ENCODE data around the gene TRIP13.
"Not testable (repeated sequence)": the region's sequence is repeated elsewhere in the genome, so short reads cannot be mapped to it uniquely, and the experiment has no call there.

Gene TRIP13

DNA sequence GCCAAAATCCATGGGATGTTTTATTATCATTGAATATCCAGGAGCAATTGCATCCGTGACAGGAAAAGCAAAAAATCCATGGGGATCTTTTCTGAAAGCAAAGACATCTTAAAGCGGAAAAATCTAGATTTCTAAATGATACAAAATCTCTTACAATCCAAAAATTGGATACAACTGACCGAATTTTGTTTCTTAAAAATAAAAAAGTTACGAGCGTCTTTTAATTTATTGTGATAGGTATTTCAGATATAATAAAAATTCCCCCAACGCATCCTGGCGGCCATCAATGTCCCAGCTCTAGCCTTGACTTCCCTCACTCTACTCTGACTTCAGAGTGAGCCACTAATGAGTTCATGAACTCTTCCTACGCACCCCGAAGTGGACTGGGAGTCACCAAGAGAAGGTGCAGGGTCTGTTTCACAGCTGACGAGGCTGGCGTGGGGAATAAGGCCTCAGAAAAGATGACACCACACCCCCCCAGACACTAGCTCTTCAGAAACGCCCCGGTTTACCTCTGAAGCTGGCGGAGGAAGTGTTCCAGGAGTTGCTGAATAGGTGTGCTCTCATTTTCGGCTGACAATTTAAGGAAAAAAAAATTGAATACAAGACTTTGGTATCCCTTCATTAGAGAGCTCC is 3.5 kb upstream of the TRIP13 start:
- no peak for DNase-seq (ENCODE audit: low read depth in 1 of 2, low spot score in 1 of 2)

DNA sequence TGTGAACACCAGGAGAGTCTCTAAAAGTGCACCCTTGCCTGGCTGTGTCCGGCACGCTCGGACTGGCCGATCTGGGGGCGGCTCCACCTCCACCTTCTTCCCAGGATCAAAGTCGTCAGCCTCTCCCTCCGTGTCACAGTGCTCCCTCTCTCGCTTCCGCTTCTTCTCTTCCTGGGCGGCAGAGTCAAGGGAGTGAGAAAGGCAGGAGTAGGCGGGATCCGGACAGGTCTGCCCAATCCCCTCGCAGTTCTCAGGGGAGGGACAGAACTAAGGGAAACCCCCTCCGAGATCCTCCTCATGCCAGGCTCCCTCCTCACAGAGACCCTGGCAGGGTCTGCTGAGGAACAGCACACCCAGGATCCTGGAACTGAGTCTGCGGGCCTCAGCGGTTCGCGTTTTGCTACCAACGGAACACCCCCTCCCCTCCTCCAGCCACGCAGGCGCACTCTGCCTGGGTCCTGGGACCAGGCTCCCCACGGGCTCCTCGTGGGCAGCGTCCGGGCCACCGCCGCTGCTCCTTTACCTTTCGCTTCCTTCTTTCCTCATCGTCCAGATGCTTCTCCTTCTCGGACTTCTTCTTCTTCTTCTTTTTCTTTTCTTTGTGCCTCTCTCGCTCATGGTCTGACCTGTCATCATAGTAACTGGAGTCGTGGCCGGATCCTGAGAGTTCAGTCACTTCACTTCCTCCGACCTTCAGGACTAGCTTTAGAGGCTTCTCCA is 1.4 kb upstream of the TRIP13 start:
- no peak for DNase-seq (ENCODE audit: low read depth in 1 of 2, low spot score in 1 of 2)

DNA sequence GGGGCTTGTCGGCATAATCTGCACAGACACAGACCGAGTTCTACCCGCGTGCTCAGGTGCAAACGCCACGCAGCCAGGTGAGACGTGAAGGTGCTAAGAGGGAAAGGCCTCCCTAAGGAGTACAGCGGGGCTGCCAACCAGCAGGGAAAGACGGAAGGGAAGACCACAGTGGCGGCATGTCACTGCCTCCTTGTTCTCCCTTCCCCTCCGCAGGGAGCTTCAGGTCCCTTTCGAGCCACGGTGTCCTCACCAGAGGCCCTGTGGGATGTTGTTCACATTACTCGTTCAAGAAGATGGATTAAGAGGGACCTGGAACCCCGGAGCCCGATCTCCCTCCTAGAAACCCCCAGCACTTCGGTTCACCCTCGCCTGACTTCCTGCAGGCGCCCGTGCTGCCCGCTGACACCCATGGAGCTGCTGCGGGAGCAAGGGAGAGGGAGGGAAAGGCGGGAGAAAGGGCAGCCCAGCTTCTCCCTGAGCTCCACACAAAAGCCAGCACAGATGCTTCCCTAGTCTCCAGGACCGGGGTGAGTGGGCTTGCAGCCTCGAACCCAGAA is 769 bp upstream of the TRIP13 start:
- DNase-seq (ENCODE audit: low read depth in 1 of 2, low spot score in 1 of 2): no peak

DNA sequence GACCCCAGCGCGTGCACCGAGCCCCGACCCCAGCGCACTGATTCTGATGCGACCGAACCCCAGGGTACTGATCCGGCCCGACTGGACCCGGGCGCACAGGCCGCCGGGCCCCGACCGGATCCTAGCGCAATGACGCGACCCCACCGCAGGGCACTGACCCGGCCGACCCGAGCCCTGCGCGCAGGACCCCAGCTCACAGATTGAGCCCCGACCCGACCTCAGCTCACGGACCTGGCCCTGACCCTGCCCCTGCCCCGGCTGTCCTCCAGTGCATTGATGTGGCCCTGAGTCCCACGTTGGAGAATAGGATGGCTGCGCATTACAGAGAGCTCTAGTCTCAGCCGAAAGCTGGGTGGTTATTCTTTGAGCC is 438 bp downstream of the TRIP13 start:
- DNase-seq (ENCODE audit: low read depth in 1 of 2, low spot score in 1 of 2): no peak

DNA sequence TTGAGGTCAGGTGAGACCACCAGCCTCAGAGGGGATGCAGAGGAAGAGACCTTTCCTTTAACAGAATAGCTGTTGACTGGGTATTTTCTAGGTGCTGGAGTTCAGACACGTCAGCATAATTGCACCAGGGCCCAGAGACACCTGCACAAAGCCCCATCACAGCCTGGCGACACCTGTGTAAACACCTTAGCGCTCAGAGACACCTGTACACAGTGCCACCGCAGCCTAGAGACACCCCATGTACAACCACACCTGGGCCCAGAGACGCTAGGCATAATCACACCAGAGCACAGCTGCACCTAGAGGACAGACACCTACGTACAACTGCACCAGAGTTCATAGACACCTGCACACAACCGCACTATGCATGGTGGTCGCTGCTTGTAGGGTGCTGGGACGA is 1.0 kb downstream of the TRIP13 start:
- DNase-seq (ENCODE audit: low read depth in 1 of 2, low spot score in 1 of 2): no peak

DNA sequence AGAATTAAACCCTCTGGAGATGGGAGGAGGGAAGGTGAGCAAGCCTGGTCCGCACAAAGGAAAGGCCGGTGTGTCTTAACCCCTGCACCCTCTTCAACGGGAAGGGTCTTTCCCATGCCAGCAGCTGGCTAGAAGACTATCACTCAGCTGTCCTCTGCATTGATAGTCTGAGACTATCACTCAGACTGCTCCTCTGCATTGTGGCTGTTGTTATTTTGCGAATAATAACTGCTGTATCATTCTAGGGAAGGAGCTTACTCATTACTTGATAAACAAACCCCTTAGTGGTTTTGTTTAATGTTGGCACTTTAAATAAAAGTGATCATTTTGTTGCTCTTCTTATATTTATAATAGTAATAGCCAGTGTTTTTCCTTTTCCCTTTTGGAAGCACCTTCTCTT is 8.1 kb downstream of the TRIP13 start:
- no peak for DNase-seq (ENCODE audit: low read depth in 1 of 2, low spot score in 1 of 2)

DNA sequence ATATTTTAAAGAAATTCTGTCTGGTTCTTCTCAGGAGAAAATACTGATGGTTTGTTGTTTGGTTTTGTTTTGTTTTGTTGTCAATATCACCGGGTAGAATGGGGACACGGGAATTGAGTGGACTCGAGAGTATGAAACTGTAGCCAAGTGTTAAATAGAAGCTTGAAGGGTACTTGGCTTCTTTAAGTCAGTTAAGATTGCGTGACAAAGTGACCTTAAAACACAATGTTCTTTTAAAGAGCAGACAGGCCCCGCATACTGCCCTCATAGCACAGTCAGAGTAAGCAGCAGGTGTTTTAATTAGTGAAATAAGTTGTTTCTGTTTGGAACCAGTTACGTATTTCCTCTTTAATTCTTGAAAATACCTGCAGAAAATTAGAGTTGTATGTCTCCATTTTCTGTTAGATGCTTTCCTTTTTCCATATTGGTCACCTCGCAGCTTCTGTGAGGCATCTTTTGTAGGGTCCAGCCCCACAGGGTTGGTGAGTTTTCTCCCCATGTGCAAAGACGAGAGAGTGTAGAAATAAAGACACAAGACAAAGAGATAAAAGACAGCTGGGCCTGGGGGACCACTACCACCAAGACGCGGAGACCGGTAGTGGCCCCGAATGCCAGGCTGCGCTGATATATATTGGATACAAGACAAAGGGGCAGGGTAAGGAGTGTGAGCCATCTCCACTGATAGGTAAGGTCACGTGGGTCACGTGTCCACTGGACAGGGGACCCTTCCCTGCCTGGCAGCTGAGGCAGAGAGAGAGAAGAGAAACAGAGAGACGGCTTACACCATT is 9.6 kb downstream of the TRIP13 start:
- no peak for DNase-seq (ENCODE audit: low read depth in 1 of 2, low spot score in 1 of 2)

DNA sequence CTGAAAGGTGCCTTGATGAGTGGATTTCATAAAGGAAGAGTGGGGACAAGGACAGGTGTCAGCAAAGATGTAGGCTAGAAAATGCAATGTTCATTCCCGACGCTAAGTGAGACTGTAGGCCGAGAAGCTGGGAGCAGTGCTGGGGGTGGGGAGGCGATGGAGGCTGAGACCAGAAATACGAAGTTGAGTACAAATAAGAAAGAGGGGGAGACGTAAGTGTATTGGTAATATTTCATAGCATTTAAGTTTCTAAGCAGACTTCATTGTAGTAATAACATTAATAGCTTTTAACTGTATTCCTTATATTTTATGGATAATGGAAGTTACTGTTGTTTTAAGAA is 11.0 kb downstream of the TRIP13 start:
- DNase-seq (ENCODE audit: low read depth in 1 of 2, low spot score in 1 of 2): no peak

DNA sequence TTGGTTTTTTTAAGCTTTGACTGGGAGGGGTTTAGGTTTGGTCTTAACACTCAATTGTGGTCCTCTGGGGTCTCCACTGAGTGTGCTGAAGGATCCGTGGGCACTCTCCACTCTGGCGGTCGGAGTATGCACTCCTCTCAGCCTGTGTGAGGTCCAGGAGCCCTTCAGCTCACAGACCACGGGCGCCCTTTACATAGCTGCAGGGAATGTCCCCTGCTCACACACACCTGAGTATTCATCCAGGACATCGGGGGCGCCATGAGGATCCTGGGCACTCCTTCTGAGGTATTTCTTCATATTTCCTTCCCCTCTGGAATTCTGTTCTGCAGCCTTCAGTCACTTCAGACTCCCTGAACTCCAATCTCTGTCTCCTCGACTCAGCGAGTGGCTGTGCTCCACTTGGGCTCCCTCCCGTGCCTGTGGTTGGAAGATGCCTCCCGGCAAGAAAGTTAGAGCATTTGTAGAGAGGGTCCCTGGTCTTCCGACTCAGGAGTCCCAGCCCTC is 12.5 kb downstream of the TRIP13 start:
- no peak for DNase-seq (ENCODE audit: low read depth in 1 of 2, low spot score in 1 of 2)

DNA sequence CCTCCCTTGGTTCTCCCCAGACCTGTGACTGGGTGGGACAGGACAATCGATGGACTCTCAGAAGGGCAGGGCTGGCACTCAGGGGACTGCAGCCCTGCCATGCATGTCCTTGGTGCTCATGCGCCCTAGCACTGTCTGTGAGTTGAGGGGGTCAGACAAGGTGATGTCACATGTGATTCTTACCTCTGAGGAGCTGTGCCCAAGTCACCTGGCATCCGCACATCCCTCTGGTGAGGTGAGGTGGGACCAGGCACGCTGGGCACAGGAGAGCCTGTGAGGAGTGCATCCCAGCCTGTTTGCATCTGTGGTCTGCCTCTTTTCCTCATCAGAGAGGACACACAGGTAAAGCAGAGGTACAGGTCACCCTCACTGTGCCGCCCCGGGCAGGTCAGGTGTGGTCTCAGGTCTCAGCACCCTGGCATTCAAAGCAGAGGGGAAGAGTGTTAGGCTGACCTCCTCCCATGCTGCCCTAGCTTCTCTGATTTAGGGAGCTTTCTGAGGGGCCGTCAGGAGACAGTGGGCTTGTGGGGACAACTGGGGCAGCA is 14.8 kb downstream of the TRIP13 start:
- no peak for DNase-seq (ENCODE audit: low read depth in 1 of 2, low spot score in 1 of 2)

DNA sequence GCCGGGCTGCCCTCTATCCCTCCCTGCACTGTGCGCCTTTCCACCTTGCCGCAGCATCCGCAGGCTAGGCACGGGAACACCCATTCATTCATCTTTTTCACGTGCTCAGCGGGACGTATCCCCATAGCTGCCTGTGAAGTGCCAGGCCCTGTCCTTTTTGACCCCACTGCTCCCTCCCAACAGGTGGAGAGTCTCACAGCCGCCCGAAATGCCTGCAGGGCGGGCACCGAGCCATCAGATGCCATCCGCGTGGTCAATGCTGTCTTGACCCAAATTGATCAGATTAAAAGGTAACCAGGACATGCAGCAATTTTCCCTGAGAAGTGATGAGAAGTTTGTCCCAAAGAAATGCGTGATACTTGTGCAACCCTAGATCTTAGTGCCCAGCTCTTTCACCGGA is 15.5 kb downstream of the TRIP13 start:
- DNase-seq (ENCODE audit: low read depth in 1 of 2, low spot score in 1 of 2): no peak

DNA sequence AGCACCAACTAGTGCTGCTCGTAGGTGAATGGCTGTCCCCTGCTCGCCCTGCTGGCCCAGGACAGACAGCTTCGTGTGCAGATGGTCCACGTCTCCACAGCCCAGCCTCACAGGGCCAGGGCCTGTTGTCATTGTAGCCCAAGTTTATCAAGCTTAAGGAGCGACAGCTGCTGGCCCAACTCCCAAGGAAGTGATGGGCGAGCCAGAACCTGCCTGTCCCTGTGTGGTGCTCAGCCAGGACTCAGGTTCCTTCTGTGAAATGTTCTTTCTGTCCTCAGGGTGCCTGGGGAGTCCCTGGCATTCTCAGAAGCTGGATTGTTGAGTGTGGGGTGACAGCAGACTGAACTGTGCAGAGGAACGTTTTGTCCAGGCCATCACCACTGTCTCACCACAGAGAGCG is 16.4 kb downstream of the TRIP13 start:
- no peak for DNase-seq (ENCODE audit: low read depth in 1 of 2, low spot score in 1 of 2)

DNA sequence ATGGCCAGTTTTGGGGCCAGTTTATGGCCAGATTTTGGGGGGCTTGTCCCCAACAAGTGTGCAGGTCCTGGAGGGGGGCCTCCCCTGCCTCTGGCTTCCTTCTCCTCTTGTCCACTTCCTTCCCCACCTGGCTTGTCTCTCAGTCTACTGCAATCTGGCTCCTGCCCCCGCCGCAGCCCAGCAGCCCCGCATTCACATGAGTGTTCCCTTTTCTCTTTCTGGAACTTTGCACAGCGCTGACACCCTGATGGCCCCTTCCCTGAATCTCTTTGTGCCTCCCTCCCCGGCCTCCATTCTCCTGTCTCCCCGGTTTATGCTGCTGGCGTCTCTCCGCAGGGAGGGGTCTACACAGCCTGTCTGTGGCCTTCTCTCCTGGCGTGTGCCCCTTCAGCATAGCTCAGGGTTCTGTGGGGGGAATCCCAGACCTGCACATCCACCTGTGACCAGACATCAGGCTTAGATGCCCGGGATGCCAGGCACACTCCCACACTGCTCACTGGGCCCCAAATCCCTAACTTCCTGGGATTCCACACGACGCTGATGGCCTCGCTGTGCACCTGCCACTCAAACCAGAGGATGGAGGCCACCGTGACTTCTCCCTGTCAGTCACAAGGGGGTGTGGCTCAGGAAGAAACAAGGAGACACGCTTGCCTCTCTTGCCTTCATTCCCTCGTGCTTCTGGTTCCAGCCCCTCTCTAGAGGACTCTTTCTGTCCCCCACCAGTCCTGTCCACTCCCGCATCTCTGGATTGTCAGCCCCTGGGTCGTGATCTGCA is 17.5 kb downstream of the TRIP13 start:
- no peak for DNase-seq (ENCODE audit: low read depth in 1 of 2, low spot score in 1 of 2)

DNA sequence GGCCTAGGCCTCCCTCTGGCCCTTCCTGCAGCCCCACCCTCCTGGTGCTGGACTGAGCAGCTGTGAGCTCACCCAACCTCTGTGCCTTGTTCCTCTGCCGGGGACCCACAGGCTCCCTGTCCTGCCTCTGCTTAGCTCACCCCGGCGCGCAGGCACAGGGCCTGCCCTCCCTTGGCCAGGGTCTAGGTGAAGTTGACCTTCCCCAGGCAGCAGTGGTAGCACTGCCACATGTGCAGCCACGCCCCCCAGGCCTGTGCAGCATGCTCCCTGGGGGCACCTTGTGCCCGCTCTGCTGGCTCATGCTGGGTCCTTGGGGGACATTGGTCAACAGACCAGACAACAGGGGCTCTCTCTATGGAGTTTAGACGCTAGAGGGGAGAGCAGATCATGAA is 18.1 kb downstream of the TRIP13 start:
- no peak for DNase-seq (ENCODE audit: low read depth in 1 of 2, low spot score in 1 of 2)

DNA sequence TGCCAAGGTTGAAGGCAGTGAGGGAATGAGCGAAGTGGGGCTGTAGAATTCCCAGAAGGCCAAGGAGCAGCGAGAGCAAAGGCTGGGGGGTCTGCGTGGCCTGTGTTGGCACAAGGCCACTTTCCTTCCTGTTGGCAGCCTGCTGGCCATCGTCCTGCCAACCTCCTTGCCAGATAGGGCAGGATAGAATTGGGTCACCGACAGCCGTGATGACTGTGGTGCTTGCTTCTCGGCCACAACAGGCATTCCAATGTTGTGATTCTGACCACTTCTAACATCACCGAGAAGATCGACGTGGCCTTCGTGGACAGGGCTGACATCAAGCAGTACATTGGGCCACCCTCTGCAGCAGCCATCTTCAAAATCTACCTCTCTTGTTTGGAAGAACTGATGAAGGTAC is 18.9 kb downstream of the TRIP13 start:
- DNase-seq (ENCODE audit: low read depth in 1 of 2, low spot score in 1 of 2): no peak

DNA sequence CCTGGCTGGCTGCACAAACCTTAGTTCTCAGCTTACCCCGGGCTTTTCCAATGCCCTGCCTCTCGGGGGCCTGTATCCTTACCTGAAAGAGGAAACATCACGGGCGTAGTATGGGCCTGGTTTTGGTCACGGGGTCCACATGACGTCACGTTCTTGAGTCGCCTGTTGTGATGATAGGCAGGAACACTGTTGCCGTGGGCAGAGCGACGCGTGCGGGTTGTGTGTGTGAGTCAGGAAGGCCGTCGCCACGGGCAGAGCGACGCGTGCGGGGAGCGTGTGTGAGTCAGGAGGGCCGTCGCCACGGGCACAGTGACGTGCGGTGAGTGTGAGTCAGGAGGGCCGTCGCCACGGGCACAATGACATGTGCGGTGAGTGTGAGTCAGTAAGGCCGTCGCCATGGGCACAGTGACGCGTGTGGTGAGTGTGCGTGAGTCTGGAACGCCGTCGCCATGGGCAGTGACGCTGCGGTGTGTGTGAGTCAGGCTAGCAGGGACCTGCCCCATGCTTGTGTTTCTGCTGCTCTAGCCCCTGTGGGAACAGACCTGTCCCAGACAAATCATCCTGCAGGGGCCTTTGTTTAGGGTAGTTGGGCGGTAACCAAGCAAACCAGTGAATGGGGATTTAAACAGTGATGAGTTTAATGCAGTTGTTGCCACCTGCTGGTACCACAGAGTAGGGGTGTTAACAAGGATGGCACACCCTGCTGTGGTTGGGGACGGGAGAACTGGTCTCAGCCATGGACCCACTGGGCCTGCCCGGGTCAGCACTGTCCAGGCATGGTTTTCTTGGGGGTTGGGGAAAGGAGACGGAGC is 19.8 kb downstream of the TRIP13 start:
- peak; percentile 43 to 56 for DNase-seq (ENCODE audit: low read depth in 1 of 2, low spot score in 1 of 2)

DNA sequence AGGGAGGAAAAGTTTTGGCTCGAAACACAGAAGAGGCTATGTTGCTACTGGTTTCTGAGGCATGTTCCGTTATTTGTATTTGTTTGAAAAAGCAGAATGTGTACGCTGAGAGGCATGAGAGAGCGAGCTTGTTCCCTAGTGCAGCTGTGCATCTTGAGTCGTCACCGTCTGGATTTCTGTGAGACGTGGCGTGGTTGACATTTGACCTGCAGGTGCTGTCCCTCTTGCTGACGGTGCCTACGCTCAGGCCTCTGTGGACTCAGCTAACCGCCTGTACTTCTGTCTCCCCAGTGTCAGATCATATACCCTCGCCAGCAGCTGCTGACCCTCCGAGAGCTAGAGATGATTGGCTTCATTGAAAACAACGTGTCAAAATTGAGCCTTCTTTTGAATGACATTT is 21.5 kb downstream of the TRIP13 start:
- DNase-seq (ENCODE audit: low read depth in 1 of 2, low spot score in 1 of 2): no peak

DNA sequence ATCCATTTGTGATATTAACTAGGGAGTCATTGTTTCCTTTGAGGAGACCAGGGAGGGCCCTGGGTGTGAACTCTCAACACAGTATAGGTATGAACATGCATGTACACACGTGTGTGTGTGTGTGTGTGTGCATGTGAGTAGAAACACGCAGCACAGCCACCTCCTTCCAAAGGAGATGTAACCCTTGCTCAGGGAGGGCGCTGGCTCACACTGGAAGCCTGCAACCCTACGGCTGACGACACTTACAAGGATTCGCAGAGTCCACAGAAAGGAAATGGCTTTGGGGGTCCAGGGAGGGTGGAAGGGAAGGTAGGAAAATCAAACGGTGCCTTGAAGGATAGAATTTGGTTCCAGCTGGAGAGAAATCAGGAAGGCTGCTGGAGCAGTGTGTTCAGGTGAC is 21.9 kb downstream of the TRIP13 start:
- DNase-seq (ENCODE audit: low read depth in 1 of 2, low spot score in 1 of 2): no peak

DNA sequence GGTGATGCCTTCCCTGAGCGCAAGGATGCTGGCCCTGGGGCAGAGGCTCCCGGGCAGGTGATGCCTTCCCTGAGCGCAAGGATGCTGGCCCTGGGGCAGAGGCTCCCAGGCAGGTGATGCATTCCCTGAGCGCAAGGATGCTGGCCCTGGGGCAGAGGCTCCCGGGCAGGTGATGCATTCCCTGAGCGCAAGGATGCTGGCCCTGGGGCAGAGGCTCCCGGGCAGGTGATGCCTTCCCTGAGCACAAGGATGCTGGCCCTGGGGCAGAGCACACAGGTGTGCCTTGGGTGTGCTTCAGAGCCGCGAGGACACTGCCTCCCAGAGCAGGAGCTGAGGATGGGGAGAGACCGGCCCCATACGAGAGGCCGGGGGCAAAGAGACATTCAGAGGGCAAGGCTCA is 22.7 kb downstream of the TRIP13 start:
- DNase-seq (ENCODE audit: low read depth in 1 of 2, low spot score in 1 of 2): not testable (repeated sequence)

DNA sequence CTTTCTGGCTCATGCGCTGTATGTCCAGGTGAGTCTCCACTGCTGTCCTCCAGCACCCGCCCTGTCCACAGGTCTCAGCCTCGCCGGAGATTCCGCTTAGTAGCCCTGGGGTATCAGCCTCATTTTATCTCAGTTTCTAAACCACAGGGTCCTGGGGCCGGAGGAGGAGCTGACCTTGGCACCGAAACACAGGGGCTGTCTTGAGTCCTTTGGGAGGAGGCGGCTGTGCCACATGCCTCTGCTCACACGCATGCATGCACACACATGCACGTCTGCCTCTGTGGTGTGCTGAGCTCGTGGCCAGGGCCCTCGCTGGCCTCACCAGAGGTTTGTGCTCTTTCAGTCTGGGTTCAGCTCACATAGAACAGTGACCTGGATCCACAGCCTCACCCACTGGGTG is 23.3 kb downstream of the TRIP13 start:
- no peak for DNase-seq (ENCODE audit: low read depth in 1 of 2, low spot score in 1 of 2)
